ENCODE data around the gene CRY1. TPM values are rescaled to one million over a fixed set of nuclear protein-coding genes. Genes with fewer than 3 reads are reported as not detected.
"Not testable (repeated sequence)": the region's sequence is repeated elsewhere in the genome, so short reads cannot be mapped to it uniquely, and the experiment has no call there.

CRY1 gene
- total and polyA plus RNA-seq, 9 of the 15 experiments (the other 6 are each of a cell fraction or from before 2014, with no cell fraction given): 8.7 to 33.3 (median 25.2) TPM

GRCh38 chr12:107026806-107027635, 66.3 kb downstream of the CRY1 start (continued):
- TF ChIP-seq E2F4 (CRISPR knock-in tag; IDR thresholded peaks at IDR 0.05; ENCODE audit: low read depth) (no peak), OTX1 (CRISPR knock-in tag; IDR thresholded peaks at IDR 0.05) (no peak), PBX2 (CRISPR knock-in tag; IDR thresholded peaks at IDR 0.05; ENCODE audit: low read depth) (no peak), PBX2 (tag; conservative IDR thresholded peaks at IDR 0.05; ENCODE audit: low read depth) (no peak), RAD21 (CRISPR knock-in tag; conservative IDR thresholded peaks at IDR 0.05 in 1 of 2, IDR thresholded peaks at IDR 0.05 in 1 of 2) (no peak), HCFC1 (IDR thresholded peaks at IDR 0.05; ENCODE audit: low read depth, low read length) (no peak)

GRCh38 chr12:107026356-107026755, 67.0 kb downstream of the CRY1 start:
- H3K27ac ChIP-seq (ENCODE audit: extremely low read depth, low read depth, low read length); H3K79me2 ChIP-seq (ENCODE audit: control insufficient read depth, insufficient read depth, low read length); CTCF ChIA-PET (ENCODE audit: low intra/inter-chr PET ratio): not testable (repeated sequence)

More at GRCh38 chr12:107026356-107026755, 67.0 kb downstream of the CRY1 start:
- ATAC-seq; in situ Hi-C loops (cut with MboI); H3K4me2 ChIP-seq (ENCODE audit: insufficient read depth, low read length); FAIRE-seq; H3K9ac ChIP-seq (ENCODE audit: insufficient read depth in 1 of 2, low read depth in 2 of 2, low read length in 2 of 2); H3K4me1 ChIP-seq (replicated peaks in 1 of 2; ENCODE audit: control insufficient read depth in 2 of 2, insufficient read depth in 2 of 2, low read length in 2 of 2); H3K27me3 ChIP-seq (ENCODE audit: control insufficient read depth in 2 of 2, insufficient read depth in 2 of 2, low read length in 2 of 2); H4K20me1 ChIP-seq (replicated peaks; ENCODE audit: control insufficient read depth, insufficient read depth, low read length); DNase-seq (ENCODE audit: extremely low read depth in 1 of 4, low spot score in 3 of 4); H3K9me1 ChIP-seq (ENCODE audit: control insufficient read depth, insufficient read depth, low read length); H3K9me3 ChIP-seq (replicated peaks; ENCODE audit: control insufficient read depth, insufficient read depth, low read depth, low read length); BruUV-seq (replicated peaks); H3K36me3 ChIP-seq (ENCODE audit: control insufficient read depth, insufficient read depth, low read length); intact Hi-C loops (cut with micrococcal nuclease); H3K4me3 ChIP-seq; H2AFZ ChIP-seq (ENCODE audit: low read depth, low read length): not testable (repeated sequence)
- POLR2A ChIA-PET: interaction anchor here (0.6 kb wide), 1 partner anchor 24 kb away, joined by 4 read pairs; no protein-coding TSS in a partner anchor

Data from K562 (cell line).